Lower leg skin (tissue), 3 donors: ENCODE measurements around the gene TMEM141.

Source experiments
- POLR2A ChIP-seq, 2 donors: fragments of 450-650 bp; IDR thresholded peaks; one replicate each; pipeline ENCODE4 v1.6.1; 2016 to 2017; ENCODE audit warnings: antibody characterized with exemption in 2 of 2, mild to moderate bottlenecking in 1 of 2, moderate library complexity in 1 of 2
- TF ChIP-seq, protein P1 (sequence below), 3 donors: fragments of 450-650 bp; IDR thresholded peaks; one replicate each; pipeline ENCODE4 v1.5.1; 2016; ENCODE audit warnings: antibody characterized with exemption in 3 of 3, mild to moderate bottlenecking in 3 of 3, moderate library complexity in 2 of 3

GRCh38 chr9:136795000-136795348, 3.8 kb downstream of the TMEM141 start:
- TF ChIP-seq, protein P1, sequence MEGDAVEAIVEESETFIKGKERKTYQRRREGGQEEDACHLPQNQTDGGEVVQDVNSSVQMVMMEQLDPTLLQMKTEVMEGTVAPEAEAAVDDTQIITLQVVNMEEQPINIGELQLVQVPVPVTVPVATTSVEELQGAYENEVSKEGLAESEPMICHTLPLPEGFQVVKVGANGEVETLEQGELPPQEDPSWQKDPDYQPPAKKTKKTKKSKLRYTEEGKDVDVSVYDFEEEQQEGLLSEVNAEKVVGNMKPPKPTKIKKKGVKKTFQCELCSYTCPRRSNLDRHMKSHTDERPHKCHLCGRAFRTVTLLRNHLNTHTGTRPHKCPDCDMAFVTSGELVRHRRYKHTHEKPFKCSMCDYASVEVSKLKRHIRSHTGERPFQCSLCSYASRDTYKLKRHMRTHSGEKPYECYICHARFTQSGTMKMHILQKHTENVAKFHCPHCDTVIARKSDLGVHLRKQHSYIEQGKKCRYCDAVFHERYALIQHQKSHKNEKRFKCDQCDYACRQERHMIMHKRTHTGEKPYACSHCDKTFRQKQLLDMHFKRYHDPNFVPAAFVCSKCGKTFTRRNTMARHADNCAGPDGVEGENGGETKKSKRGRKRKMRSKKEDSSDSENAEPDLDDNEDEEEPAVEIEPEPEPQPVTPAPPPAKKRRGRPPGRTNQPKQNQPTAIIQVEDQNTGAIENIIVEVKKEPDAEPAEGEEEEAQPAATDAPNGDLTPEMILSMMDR (IDR thresholded peaks at IDR 0.05): no peak
- TF ChIP-seq POLR2A (IDR thresholded peaks at IDR 0.05): no peak
